ENCODE measurements around the gene ADAM15.

ADAM15 gene

DNA sequence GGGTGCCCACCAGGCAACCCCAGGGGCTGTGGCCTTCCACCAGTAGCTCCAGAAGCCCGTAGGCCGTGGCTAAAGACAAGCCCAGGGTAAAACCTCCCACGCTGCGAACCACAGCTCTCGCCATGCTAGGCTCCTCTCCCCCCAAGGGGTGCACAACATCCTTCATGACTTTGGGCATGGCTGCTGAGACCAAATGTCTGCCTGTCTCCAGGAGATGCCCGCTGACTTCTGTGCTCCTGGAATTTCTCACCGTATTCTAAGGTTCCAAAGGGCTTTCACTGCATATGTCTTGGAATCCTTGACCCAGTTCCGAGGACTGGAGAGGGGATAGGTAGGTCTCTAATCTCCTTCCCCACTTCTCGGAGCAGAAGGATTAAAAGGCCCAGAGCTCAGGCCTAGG, 17.6 kb upstream of the ADAM15 start, which contains the start of the genes DCST1 and DCST2:
Gene DCST1, plus strand, starts transcription at position 301 of the 400 bp plus-strand sequence. CDS start 213 bp downstream, outside the sequence.
Gene DCST2, minus strand, starts transcription at position 258 of the 400 bp plus-strand sequence. Its CDS starts 80 bp downstream, at position 178.
- DNase-seq = no peak

GRCh38 chr1:155034318-155035208, 16.6 kb upstream of the ADAM15 start:
- no peak for DNase-seq

GRCh38 chr1:155035936-155036335, 15.2 kb upstream of the ADAM15 start:
- no peak for DNase-seq

DNA sequence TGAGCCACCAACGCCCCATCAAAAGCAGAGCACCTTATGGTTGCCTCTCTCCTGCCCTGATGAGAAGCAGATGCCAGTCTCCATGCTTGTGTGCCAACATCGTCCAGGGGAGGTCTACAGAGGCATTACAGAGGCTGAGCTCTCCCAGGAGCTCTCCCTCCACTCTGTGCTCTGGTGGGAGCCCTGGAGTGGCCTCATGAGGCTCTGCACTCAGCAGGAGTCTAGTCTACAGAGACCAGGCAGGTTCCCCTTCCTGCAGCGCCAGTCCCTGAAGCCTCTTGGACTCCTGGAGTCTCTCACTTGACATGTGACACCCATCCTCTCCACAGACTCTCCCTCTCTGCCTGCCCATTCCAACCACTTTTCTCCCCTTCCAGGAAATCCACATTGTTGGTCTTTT, 14.1 kb upstream of the ADAM15 start:
- DNase-seq = no peak

GRCh38 chr1:155037851-155038441, 13.2 kb upstream of the ADAM15 start:
- DNase-seq = no peak

- DNase-seq = no peak
Observed at GRCh38 chr1:155038602-155039307, 12.4 kb upstream of the ADAM15 start.

- DNase-seq = no peak
Observed at GRCh38 chr1:155039308-155039669, 11.8 kb upstream of the ADAM15 start.

DNA sequence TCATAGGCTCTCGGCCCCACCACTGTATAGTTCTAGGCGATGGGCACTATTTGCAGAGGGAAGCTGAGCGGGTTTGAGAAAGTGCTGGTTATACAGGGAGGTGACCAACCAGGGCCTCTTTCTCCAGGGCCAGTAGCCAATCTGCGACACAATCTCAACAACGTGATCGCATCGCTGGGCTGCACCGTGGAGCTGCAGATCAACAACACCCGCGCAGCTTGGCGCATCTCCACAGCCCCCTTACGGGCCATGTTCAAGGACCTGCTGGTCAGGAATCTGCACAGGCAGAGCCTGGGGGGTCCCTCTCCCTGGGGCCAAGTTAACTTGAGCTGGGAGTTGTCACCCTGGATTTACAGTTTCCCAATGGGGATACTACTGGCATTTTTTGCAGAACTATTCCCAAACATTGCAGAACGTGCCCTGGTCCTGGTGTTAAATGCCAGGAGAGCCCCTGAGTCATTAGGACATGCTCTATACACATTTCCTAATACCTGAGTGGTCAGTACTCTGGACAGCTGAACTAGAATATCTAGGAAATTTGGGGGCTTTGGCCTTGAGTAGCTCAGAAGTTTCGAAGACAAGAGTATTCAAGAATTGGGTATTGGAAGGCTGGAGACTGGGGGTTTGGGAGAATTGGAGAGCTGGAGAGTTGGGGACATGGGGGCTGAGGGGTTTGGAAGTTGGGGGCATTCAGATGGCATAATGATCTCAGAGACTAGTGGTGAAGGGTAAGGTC, 10.6 kb upstream of the ADAM15 start:
- DNase-seq = no peak

- DNase-seq = no peak
Observed at GRCh38 chr1:155042789-155043188, 8.3 kb upstream of the ADAM15 start.

DNA sequence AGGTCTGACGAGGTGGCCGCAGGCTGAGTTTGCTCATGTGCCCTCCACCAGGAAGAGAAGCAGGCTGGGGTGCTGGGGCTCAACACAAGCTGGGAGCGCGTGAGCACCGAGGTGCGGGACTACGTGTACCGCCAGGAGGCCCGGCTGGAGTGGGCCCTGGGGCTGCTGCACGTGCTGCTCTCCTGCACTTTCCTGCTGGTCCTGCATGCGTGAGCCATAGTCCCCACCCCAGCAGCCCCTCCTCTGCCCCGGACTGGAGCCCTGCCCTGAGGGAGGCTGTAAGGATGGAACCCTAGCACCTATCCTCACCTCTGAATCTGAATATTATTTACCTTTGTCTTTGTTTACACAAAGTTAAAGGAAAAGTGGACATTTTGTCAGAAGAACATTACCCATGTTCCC, 7.8 kb upstream of the ADAM15 start:
- no peak for DNase-seq

DNA sequence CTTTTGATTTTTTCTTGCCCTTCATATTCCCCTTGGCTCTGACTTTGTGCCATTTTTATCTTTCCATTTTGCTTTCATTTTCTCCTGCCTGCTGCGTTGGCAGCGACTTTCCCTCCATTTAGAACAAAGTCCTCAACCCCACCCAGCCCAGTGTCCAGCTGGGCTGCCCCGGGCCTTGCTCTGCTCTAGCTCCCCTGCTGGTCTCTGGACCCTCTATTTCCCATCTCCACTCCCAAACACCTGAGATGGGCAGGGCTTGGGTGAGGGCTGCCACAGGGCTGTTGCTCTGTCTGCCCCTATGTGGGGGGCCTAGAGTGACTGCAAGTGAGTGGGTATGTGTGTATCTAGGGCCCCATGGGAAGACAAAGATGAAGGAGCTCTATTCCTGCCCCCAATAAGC, 7.3 kb upstream of the ADAM15 start:
- DNase-seq = no peak

DNA sequence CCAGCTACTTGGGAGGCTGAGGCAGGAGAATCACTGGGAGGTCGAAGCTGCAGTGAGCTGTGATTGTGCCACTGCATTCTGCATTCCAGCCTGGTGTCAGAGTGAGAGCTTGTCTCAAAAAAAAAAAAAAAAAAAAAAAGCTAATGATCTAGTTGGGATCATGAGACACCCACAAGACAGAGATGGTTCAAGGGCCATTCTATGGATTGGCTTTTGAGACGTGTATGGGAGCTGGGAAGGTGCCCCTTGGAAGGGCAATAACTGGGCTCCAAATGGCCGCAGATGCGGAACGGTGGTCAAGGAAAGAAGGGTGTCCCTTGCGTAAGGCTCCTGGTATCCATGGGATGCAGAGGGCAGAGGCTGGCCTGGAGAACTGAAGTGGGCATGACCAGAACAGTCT, 6.8 kb upstream of the ADAM15 start:
- DNase-seq = no peak

- DNase-seq = no peak
Observed at GRCh38 chr1:155044812-155045657, 6.1 kb upstream of the ADAM15 start.

DNA sequence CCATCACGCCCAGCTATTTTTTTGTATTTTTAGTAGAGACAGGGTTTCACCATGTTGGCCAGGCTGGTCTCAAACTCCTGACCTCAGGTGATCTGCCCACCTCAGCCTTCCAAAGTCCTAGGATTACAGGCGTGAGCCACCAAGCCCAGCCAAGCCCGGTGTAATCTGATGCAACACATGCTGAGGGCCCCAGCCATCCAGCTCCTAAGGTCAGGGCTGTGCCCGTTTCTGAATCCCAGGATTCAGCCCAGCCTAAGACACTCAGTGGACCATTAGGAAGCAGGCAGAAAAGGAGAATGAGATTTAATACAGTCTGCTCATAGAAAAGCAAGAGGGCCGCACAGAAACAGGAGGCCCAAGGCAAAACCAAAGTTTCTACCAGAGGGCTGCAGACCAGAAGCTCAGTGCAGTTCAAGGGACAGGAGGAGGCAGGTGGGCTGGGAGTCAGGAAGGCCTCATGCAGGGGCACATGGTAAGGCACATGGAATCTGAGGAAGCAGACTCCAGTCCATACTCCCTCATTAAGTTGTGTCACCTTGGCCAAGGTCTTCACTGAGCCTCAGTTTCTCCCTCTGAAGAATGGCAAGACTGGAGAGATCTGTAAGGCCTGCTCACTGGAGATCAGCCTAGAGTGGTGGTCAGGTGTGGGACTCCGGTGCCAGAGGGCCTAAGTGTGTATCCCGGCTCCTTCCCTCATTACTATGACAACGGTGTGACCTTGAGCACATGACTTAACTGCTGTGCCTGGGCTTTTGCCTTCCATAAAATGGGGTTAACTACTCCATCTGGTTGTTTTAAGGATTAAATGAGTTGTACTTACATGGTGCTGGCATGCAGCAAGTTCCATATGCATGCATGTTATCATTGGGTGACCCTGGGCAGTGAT, 2.4 kb upstream of the ADAM15 start:
- DNase-seq = no peak

DNA sequence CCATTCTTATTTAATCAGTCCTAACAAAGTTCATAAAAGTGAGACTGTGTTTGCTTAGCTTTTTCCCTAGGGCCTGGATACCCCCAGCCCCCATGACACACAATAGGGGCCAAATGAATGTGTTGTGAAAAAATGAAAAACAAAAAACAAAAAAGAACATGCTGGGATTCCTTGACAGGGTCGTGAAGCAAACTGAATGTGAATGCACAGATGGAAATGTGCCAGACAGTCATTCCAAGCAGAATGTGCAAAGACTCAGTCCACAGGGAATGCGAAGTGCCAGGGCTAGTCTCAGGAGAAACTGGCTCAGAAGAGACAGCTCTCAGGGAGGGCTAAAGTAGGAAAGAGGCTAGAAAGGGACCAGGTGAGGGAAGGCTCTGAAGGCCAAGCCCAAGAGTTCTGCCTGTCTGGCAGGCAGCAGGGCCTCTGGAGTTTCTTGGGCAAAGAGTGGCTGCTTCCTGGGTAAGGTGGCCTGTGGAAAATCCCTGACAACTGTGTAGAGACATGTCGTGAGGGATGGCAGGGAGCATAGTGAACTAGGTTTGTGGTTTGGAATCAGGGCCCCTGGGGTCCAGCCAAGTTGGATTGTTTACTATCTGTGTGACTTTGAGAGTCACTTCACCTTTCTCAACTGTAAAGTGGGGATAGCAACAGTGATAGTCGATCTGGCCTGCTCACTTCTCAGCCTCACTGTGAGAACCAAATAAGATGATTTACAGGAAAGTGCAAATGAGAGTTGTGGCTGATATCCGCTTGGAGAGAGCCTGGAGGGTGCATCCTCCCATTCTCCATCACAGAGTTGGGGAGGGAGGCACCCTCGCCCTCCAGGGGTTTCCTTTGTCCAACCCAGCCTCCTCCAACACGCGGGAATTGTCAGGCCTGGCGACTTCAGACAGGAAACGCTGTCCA, 1.2 kb upstream of the ADAM15 start:
- DNase-seq = no peak

DNA sequence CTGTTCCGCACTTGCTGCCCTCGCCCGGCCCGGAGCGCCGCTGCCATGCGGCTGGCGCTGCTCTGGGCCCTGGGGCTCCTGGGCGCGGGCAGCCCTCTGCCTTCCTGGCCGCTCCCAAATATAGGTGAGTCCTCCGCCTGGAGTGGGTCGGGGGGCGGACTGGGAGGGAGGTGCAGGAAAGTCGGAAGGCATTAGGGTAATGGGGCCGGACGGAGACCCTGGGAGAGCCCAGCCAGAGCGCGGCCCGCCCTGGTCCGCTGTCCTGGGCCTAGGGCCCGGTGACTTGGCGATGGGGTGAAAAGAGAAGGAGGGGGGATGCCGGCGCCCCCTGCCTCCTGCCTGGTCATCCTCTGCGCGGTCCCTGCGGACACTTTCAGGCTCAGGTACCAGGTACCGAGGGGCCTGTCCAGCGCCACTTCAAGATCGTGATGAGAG, 243 bp downstream of the ADAM15 start:
- DNase-seq = no peak

GRCh38 chr1:155051777-155052398, 772 bp downstream of the ADAM15 start:
- DNase-seq = no peak

DNA sequence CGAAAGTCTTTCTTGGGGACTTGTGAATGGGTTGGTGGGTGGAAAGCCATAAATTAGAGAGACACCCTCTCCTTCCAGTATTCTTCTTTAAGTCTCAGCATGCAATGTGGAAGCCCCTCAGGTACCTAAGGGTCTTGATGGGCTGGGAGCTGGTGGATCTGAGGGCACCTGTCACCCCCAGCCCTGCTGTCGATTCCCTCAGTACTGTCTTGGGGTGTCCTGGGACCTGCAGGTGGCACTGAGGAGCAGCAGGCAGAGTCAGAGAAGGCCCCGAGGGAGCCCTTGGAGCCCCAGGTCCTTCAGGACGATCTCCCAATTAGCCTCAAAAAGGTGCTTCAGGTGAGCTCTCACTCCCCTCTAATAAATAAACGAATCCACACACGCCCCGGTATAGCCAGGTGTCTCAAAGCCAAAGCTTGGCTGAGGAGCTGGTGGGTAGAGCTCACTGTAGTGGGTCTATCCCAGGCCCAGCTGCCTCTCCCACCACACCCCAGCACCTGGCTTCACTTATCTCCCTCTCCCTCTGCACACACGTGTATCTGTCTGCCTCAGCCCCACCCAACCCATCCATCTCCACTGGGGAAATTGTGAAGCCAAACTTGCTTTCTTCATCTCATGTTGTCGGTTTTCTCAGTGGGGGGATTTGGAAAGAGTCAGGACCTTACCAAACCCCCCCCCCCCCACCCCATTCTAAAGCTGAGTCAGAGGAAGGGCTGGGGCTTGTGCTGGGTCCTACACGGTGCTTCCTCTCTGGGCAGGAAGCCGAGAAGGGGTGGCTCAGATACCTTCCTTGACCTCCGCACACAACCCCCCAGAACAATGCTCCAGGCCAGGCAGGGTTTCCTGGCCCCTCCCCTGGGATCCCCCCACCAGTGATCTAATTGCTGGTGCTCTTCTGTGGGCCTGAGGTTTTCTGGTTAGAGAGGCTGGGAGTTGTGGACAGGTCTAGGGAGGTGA, 1.6 kb downstream of the ADAM15 start:
- no peak for DNase-seq
